Iris pigment epithelial cell (primary cell): Measurements from ENCODE around the gene AFAP1L2.

ENCODE experiments used
- DNase-seq: peaks from one replicate; pipeline ENCODE4 v3.0.0-alpha.2; 2011; ENCODE audit warnings: low read depth

The AFAP1L2 gene, protein sequence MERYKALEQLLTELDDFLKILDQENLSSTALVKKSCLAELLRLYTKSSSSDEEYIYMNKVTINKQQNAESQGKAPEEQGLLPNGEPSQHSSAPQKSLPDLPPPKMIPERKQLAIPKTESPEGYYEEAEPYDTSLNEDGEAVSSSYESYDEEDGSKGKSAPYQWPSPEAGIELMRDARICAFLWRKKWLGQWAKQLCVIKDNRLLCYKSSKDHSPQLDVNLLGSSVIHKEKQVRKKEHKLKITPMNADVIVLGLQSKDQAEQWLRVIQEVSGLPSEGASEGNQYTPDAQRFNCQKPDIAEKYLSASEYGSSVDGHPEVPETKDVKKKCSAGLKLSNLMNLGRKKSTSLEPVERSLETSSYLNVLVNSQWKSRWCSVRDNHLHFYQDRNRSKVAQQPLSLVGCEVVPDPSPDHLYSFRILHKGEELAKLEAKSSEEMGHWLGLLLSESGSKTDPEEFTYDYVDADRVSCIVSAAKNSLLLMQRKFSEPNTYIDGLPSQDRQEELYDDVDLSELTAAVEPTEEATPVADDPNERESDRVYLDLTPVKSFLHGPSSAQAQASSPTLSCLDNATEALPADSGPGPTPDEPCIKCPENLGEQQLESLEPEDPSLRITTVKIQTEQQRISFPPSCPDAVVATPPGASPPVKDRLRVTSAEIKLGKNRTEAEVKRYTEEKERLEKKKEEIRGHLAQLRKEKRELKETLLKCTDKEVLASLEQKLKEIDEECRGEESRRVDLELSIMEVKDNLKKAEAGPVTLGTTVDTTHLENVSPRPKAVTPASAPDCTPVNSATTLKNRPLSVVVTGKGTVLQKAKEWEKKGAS

DNA sequence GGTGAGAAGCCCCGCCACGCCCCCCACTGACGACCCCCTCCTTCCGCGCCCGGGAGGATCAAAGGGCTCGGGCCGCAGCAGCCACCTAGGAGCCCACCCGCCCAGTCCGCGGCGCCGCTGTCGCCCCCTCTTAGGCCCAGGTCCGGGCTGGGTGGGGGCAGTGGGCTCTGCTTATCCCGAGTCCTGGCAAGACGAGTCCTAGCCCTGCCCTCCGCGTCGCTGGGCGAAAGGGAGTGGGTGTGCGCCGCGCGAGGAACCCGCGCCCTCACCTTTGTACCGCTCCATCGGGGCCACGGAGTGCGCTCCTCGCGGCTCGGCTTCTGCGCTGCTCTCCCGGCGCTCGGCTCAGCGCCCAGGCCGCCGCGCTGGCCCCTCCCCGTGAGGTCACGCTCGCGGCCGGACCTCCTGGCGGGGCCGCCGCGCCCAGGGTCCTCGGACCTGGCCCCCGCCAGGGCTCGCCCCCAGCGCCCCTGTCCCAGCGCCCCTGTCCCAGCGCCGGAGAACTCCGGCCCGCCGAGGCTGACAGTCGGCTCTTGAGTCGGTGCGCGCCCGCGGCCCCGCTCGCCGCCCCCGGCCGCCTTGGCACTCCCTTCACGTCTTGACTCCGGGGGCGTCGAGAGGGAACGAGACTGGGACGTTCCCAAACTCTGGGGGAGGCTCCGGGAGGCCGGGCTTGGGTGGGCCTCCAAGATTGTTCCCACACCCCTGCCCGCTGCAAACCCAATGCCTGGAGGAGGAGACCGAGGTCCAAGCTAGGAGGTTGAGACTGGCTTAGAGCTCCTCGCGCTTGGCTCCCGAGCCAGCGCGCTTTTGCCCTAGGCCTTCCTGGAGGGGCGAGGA, at the start of gene AFAP1L2:
AFAP1L2 (minus strand) TSS at position 332 of the 840 bp plus-strand sequence; CDS start at position 285, 47 bp downstream.
- DNase-seq = no peak

GRCh38 chr10:114453576-114453975, 49.3 kb upstream of the AFAP1L2 start:
- no peak for DNase-seq

- DNase-seq = no peak
Measured at GRCh38 chr10:114448897-114449296, 44.6 kb upstream of the AFAP1L2 start.

GRCh38 chr10:114445332-114445731, 41.0 kb upstream of the AFAP1L2 start:
- DNase-seq = no peak

DNA sequence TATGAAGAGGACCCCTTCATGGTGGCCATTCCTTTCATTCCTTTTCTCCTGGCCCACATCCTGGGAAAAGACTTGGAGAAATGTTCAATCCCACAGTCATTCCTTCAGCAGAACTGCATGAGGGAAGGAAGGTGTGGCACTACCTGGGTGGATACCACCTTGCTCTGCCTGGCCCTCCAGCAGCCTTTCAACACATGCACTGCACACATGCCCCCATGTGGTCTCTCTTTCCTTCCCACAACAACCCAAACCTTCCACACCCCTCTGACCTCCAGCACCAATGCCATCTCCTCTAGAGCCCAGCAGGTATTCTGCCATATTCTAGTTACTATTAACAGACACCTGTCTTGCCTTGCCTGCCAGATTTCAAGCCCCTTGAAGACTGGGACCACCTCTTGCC, 40.5 kb upstream of the AFAP1L2 start:
- no peak for DNase-seq

GRCh38 chr10:114442091-114442630, 37.9 kb upstream of the AFAP1L2 start:
- DNase-seq = no peak

GRCh38 chr10:114441107-114441506, 36.8 kb upstream of the AFAP1L2 start:
- no peak for DNase-seq

DNA sequence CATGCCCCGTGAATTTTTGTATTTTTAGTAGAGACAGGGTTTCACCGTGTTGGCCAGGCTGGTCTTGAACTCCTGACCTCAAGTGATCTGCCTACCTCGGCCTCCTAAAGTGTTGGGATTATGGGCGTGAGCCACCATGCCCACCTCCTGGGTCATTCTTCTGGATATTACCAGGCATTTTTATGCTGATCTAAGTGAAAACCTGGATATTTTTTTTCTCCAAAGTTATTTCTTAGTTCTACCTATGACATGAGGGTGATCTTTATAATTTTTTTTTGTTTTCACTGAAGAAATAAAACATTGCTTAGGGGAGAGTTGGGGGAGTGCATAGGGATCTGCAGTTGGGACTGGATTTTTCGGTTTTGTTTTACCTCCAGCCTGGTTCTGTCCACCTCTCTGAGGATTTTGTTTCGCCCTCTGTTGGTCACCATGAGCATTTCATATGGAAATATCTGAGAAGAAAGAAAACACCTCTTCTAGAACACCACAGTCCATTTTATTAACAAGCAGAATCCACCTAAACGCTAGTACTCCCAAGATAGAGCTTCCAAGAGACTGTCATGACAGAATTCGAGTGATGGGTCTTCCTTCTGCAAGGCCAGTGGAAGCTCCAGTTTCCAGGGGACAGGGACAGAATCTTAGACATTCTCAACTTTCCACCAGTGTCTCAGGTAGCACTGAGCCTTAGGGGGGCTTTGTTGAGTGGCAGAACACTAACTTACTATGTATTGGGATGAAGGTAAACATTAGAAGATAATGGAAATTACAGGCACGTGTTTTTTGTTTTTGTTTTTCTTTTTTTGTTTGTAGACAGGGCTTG, 33.4 kb upstream of the AFAP1L2 start:
- peak; percentile 26 for DNase-seq

GRCh38 chr10:114436941-114437340, 32.6 kb upstream of the AFAP1L2 start:
- DNase-seq = no peak

DNA sequence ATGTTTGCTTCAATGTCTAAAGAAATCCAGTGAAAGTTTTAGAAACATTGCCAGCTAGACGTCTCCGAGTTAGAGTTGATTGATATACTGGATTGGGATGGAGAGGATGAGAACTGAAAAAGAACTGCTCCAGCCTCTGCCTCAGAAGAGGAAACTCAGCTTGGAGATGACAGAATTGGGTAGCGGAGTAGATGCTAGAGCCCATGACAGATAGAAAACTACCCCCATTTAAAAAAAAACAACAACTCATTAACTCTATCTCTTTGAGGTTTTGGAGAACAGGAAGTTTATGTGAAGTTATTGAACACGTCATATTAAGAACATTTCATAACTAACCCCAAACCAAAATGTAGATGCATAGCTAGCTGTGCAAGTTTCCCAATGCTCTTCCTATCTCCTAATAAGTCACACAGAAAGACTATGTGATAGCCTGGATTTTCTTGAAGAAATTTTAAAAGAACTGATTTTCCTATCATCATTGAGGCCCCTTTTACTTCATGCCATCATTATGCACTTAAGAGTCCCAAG, 28.3 kb upstream of the AFAP1L2 start:
- no peak for DNase-seq

- DNase-seq = no peak
Measured at GRCh38 chr10:114431414-114432135, 27.3 kb upstream of the AFAP1L2 start.

GRCh38 chr10:114430688-114431413, 26.5 kb upstream of the AFAP1L2 start:
- no peak for DNase-seq

- DNase-seq = no peak
Measured at GRCh38 chr10:114429581-114430335, 25.5 kb upstream of the AFAP1L2 start.

DNA sequence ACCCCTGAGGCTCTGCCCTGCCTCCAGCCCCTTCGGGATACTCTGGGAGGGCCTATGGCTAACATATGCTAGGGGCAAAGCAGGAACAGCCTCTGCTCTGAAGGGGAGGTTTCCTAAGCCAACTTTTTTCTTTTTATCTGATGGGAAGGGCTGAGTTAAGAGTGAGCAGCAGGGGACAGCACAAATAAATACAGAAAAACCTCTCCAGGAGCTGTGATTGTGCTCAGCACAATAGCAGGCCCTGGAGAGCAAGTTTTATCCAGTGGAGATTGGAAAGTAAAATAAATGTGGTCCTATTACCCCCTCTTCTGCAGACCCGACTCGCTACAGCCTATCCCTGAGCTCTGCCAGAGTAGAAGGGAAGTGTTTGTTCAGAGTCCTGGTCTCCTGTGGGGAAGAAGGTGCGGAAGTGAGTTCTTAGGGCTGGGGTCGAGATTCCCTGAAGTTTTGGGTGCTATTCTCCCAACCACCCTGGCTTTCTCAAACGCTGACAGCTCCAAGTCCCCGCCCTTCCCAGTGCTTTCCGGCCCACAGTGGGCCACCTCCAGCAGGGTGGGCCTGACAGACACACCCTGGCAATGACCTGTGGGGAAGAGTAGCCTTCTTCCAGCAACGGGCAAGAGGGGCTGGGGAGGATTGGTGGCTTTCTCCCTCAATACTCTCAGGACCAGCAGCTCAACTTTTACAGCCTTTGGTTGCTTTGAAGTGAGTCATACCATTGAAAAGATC, 23.0 kb upstream of the AFAP1L2 start:
- no peak for DNase-seq

DNA sequence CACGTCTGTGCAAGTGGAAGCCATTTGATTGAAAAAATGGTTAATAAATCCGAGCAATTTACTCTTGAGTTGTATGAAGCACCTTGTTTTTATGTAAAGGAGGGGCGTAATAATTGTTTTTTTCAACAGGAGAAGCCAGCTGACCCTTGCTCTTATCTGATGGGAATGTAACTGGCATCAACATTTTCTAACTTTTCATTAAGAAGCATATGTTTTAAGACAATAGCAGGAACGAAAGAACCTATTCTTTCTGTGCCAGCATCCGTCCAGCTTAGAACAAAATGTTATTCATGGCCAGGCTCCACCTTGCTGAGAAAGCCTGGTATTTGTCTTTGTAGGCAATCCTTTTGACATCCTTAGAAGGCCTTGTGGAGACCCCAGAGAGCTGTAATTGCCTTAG, 22.2 kb upstream of the AFAP1L2 start:
- DNase-seq = no peak

GRCh38 chr10:114420811-114421485, 16.6 kb upstream of the AFAP1L2 start:
- no peak for DNase-seq

DNA sequence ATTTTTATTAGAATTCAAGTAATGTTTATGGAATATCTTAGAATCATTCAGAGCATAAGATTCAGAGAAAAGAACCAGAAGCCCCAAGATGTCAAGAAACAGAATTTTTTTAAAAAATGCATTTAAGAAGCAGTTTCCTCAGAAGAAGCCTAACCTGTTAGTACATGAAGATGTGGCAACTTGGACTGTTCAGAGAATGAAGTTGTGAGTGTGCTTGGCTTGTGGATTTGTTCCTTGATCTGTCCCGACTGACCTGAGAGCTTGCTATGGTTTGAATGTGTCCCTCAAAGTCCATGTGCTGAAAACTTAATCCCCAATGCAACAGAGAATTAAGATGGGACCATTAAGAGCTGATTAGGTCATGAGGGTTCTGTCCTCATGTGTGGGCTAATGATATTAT, 13.8 kb upstream of the AFAP1L2 start:
- DNase-seq = no peak
